Effector memory CD4-positive, alpha-beta T cell (primary cell): ENCODE measurements around the gene CAMK2G.

Source experiments
- DNase-seq, 3 donors: peaks; one replicate each; pipeline ENCODE4 v3.0.0-alpha.2; 2020
- H3K27ac ChIP-seq: 2 replicates; pipeline ENCODE4 v1.7.0; 2013; ENCODE audit warnings: mild to moderate bottlenecking, low read length, moderate library complexity; ENCODE audit not compliant: insufficient read depth, poor library complexity, severe bottlenecking
- H3K27me3 ChIP-seq: replicated peaks from 2 replicates; pipeline ENCODE4 v1.7.0; 2013; ENCODE audit warnings: mild to moderate bottlenecking, low read length; ENCODE audit not compliant: insufficient read depth, control insufficient read depth, poor library complexity, severe bottlenecking
- H3K36me3 ChIP-seq: 2 replicates; pipeline ENCODE4 v1.7.0; 2013; ENCODE audit warnings: mild to moderate bottlenecking, low read length, moderate library complexity; ENCODE audit not compliant: control insufficient read depth, insufficient read depth
- H3K4me1 ChIP-seq: 2 replicates; pipeline ENCODE4 v1.7.0; 2013; ENCODE audit warnings: low read length, mild to moderate bottlenecking; ENCODE audit not compliant: control insufficient read depth, insufficient read depth, poor library complexity, severe bottlenecking
- H3K4me3 ChIP-seq: 2 replicates; pipeline ENCODE4 v1.7.0; 2013; ENCODE audit warnings: low read length, low read depth, mild to moderate bottlenecking; ENCODE audit not compliant: insufficient read depth, poor library complexity, severe bottlenecking
- H3K9me3 ChIP-seq: 2 replicates; pipeline ENCODE4 v1.7.0; 2013; ENCODE audit warnings: mild to moderate bottlenecking, low read length, moderate library complexity; ENCODE audit not compliant: control insufficient read depth

CAMK2G gene

DNA sequence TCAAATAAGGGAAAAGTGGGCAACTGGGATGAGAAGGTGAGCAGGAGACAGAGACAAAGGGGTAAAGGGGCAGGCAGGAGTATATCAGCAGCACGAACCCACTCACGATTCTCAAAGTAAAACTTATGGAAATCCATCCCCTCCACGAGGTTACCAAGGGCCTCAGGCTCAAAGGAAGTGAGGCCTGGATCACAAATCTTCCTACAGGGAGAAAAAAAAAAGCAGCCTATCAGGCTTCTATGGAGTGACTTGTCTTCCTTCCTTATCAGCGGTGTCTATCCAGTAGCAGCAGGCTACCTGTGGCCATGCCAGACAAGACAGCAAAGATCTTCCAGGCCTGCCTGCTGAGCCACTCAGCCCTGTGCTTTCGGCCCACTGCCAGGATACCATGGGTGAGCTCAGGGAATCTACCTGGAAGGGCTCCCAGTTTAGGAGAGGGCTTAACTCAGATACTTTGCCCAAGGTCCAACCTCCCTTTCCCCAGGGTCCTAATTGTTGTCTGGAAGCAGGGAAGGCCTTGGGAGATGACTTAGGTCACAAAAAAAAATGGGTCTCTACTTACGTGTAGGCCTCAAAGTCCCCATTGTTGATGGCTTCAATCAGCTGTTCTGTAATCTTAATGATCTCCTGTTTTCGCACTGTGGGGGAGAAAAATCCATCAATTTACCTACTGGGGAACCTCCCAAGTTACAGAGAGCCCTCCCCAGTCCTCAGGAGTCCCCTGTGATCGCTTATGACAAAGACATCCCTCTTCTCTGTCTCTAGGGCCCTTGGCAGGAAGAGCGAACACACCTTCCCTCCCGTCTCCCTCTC is 57.2 kb downstream of the CAMK2G start:
- H3K36me3 ChIP-seq = peaks cover 70% of the 10 kb centered on the region
- no peak overlapping the region for H3K4me3 ChIP-seq
- H3K27me3 ChIP-seq = no peaks in the 10 kb centered on the region
- no peak for DNase-seq
- no peaks in the 10 kb centered on the region for H3K4me1 ChIP-seq
- no peak overlapping the region for H3K27ac ChIP-seq
- H3K9me3 ChIP-seq = no peaks in the 10 kb centered on the region

DNA sequence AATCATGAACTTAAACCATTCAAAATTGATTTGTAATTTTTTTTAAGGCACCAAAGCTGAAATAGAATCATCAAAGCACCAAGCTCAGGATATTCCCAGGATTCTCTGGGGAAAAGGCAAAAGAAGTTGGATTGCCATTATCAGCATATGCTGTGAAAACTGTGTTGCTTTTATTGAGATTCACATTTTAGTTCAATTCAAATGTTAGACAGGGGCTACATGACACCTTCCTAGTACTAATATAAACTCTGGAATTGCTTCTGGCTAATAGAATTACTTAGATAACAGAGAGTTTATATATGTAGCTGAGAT is 58.7 kb downstream of the CAMK2G start:
- H3K9me3 ChIP-seq = no peaks in the 10 kb centered on the region
- peaks cover under 1% of the 10 kb centered on the region for H3K4me1 ChIP-seq
- H3K27ac ChIP-seq = no peak overlapping the region
- H3K36me3 ChIP-seq = peaks cover 57% of the 10 kb centered on the region
- H3K27me3 ChIP-seq = no peaks in the 10 kb centered on the region
- no peak for DNase-seq
- H3K4me3 ChIP-seq = no peak overlapping the region

DNA sequence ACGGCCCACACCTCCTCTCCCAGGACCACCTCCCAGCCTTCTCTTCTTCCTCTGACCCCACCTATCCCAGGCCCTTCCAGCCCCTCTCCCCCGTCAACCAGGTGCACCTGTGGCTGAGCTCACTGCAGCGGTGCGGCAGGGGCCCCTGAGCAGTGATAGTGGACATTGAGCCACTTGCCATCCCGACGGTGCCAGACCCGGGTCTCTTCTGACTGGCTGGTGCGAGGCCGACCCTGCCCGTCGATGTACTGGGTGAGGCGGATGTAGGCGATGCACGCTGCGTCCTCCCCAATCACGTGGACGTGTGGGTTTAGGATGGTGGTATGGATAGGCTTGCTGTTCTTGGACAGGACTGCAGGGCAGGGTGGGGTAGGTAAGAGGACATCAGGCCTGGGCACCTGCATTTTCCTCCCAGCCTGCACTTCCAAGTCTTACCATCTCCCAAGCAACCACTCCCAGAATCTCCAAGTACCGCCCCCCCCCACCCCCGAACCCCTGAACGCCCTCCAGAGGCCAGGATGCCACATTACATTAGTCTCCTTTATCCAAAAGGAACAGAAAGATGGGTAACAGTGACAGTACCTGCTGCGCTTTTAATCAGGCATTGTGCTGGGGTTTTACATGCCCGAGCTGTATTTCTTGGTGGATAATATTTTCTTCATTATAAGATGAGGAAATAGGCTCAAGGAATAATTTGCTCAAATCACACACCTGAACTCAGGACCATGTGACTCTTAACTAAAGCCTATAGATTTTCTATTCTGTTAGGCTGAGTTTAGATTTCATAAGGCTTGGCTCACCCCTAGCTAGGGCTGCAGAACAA is 59.2 kb downstream of the CAMK2G start:
- Histone ChIP-seq H3K27me3 (no peaks in the 10 kb centered on the region), H3K4me1 (peaks cover 6% of the 10 kb centered on the region), H3K36me3 (peaks cover 57% of the 10 kb centered on the region), H3K9me3 (no peaks in the 10 kb centered on the region), H3K4me3 (no peak overlapping the region), H3K27ac (no peak overlapping the region)
- DNase-seq = no peak

DNA sequence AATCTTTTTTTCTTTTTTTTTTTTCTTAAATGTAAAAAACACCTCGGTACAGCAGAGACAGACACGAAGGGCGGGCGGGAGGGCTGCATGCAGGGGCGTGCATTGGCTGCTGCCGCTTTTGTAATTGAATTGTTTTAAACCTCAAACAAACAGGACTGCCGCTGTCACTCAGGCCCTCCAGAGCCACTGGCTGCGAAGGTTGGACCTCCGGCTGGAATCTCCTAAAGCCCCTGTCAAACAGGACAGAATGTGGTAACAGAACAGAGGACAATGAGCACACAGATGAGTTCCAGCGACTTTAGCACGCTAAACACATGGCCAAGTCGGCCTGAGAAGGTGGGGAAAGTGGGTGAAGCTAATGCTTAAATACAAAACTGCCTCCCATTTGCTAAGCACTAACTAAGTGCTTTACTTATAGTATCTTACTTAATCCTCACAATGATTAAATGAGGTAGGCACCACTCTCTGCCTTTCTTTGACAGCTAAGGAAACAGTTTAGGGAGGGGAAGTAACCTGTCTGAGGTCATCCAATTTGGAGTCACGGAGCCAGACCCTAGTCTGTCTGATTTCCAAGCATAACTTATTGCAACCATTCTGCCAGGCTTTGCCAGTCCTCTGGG is 60.0 kb downstream of the CAMK2G start:
- H3K27me3 ChIP-seq = no peaks in the 10 kb centered on the region
- peaks cover 13% of the 10 kb centered on the region for H3K4me1 ChIP-seq
- no peak overlapping the region for H3K27ac ChIP-seq
- H3K36me3 ChIP-seq = peaks cover 50% of the 10 kb centered on the region
- no peak overlapping the region for H3K4me3 ChIP-seq
- no peak for DNase-seq
- H3K9me3 ChIP-seq = no peaks in the 10 kb centered on the region

DNA sequence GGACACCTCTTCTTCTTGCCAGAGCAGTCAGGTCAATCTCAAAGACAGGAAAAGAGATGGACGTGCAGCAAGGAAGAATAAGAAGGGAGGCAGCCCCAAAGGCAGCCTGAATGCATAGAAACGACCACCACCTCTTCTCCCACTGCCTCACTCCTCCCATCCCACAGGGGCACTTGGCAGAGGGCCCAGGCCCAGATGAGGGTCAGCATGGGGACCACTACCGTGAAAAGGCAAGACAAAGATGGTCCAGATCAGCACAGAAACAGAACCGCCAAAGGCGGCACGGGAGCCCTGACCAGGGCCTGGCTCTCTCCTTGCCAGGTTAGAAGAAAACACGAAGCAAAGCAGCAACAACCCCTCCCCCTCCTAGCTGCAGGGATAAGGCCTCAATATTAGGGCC is 61.0 kb downstream of the CAMK2G start:
- Histone ChIP-seq H3K4me1 (peaks cover 13% of the 10 kb centered on the region), H3K4me3 (no peak overlapping the region), H3K27ac (no peak overlapping the region), H3K27me3 (no peaks in the 10 kb centered on the region), H3K36me3 (peaks cover 42% of the 10 kb centered on the region), H3K9me3 (no peaks in the 10 kb centered on the region)
- no peak for DNase-seq

DNA sequence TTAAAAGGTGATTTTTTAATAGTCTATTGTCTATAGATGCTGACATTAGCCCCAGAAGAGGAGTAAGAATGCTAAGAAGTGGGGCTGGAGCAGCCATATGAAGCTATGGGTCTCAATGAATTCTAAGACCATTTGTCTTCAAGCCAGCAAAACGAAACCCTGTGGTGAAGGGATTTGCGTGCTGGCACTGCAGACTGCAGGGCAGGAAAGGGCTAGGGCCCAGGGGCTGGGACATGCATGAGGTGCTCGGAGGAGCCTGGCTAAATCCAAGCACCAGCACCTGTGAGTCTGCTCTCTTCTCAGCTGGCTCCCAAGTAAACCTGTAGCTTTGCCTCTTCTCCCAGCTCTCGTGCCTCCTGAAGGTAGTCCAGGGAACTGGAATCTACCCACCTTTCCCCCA is 61.7 kb downstream of the CAMK2G start:
- H3K4me3 ChIP-seq = no peak overlapping the region
- peaks cover 13% of the 10 kb centered on the region for H3K4me1 ChIP-seq
- H3K27me3 ChIP-seq = no peaks in the 10 kb centered on the region
- no peaks in the 10 kb centered on the region for H3K9me3 ChIP-seq
- DNase-seq = no peak
- peaks cover 42% of the 10 kb centered on the region for H3K36me3 ChIP-seq
- no peak overlapping the region for H3K27ac ChIP-seq

DNA sequence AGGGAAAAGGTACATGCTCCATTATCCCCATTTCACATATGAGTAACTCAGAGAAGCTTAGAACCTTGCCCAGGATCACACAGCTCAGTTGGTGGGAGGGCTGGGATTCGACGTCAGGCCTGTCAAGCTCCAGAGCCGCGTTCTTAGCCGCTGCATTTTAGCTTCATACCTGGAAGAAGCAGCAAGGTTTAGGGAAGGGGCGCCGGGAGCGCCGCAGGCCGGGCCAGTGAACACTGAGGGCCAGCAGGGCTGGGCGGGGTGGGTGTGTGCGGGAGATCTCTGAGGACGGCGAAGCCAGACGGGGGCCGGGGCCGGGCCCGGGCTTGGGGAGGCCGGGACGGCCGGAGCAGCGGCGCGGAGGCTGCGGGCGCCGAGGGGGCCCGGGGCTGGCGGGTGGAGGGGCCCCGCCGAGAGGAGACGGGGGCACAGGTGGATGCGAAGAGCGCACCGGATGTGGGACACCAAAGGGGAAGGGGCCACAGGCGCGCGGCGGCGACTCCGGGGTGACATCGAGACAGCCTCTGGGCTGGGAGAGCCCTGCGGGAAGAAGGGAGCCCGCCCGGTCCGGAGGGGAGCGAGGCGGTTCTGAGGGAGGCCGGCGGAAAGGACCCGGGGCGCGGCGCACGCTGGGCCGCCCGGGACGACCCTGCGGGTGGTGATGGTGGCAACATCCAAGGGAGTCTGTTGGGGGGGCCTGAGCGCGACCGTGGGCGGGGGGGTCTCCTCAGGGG is 63.5 kb downstream of the CAMK2G start:
- H3K9me3 ChIP-seq = no peaks in the 10 kb centered on the region
- peak; percentile 44 to 52 (median 50) for DNase-seq
- peak overlapping the region; percentile 93 for H3K27ac ChIP-seq
- peaks cover 13% of the 10 kb centered on the region for H3K4me1 ChIP-seq
- H3K36me3 ChIP-seq = peaks cover 50% of the 10 kb centered on the region
- H3K4me3 ChIP-seq = peak overlapping the region; percentile 89
- H3K27me3 ChIP-seq = no peaks in the 10 kb centered on the region

DNA sequence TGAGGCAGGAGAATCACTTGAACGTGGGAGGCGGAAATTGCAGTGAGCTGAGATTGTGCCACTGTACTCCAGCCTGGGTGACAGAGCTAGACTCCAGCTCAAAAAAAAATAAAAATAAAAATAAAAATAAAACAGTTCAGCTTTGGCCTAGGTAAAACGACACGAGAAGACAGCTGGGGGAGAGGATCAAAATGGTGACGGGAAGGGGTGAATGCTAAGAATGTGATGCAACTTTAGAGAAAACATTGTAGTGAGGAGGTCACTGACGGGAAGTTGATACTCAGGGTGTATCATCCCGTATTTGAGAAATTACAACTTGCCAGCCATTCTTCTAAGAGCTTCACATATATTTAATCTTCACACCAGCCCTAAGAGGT is 64.0 kb downstream of the CAMK2G start:
- peaks cover 13% of the 10 kb centered on the region for H3K4me1 ChIP-seq
- peak overlapping the region; percentile 93 for H3K27ac ChIP-seq
- H3K27me3 ChIP-seq = no peaks in the 10 kb centered on the region
- peak overlapping the region; percentile 89 for H3K4me3 ChIP-seq
- no peak for DNase-seq
- peaks cover 50% of the 10 kb centered on the region for H3K36me3 ChIP-seq
- no peaks in the 10 kb centered on the region for H3K9me3 ChIP-seq

DNA sequence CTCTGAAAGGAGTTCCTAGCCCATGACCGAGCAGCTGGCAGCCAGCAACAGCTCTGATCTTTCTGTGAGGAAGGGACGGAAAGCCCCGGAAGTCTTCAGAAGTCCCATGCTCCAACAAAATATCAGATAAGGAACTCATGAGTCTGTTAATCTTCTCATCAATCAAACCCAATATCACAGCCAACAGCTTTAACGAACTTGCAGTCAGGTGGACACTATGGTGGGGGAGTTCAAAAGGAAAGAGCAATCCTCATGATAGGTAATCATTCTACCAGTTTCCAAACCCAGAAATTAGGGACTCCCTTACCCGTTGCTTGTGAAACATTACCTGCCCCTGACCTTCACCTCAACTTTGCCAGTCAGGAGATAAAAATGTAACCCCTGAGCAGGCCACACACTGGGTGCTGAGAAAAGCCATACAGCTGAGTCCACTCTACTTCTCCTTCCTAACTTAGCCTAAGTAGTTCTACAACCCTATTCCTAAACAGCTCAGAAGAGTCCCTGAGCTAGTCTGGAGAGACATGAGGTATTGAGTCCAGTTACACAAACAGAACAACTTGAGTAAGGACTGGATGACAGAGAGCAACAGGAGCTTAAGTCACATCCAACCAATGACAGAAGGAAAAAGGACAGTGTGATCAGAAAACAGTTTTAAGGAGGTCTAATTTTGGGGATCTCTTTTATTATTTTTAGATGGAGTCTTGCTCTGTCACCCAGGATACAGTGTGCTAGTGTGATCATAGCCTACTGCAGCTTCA is 65.1 kb downstream of the CAMK2G start:
- Histone ChIP-seq H3K4me3 (no peak overlapping the region), H3K36me3 (peaks cover 44% of the 10 kb centered on the region), H3K4me1 (peaks cover 13% of the 10 kb centered on the region), H3K27ac (peak overlapping the region; percentile 7), H3K27me3 (no peaks in the 10 kb centered on the region), H3K9me3 (no peaks in the 10 kb centered on the region)
- no peak for DNase-seq
